ENCODE data around the gene PLA2G15.

- TF ChIP-seq CTCF (IDR thresholded peaks at IDR 0.05) (no peak), POLR2A (IDR thresholded peaks at IDR 0.05) (no peak), POLR2AphosphoS5 (IDR thresholded peaks at IDR 0.05) (no peak), EP300 (IDR thresholded peaks at IDR 0.05) (no peak)
Observed at GRCh38 chr16:68283346-68283745, 38.2 kb downstream of the PLA2G15 start.

All from gastroesophageal sphincter (tissue), 3 donors.